Measurements from ENCODE around the gene MED13L.

- TF ChIP-seq CTCF (IDR thresholded peaks at IDR 0.05) (no peak), EZH2 (IDR thresholded peaks at IDR 0.05; ENCODE audit: borderline replicate concordance, insufficient read depth, low read depth, low read length, poor library complexity, severe bottlenecking) (no peak)
These were observed 21.1 kb upstream of the MED13L start for GRCh38 chr12:116298578-116298977.

Measured in B cell (primary cell).